GM13977 (cell line): Measurements from ENCODE around the gene PTPRM.

ENCODE experiments used
- DNase-seq: peaks from one replicate; pipeline ENCODE4 v3.0.0; 2012; ENCODE audit warnings: low spot score
- in situ Hi-C: fragments of 300-500 bp; cut with MboI; formaldehyde crosslinking; loops from one replicate; pipeline ENCODE4 v1.12.0; 2022; ENCODE audit warnings: low sequenced_read_pairs, low pct_unique_long_range_greater_than_20kb, mixed read lengths, inconsistent platforms; ENCODE audit not compliant: unreplicated experiment
- TF ChIP-seq, protein P1 (sequence below): IDR thresholded peaks from 2 replicates; pipeline ENCODE4 v1.5.1; 2012; ENCODE audit warnings: mild to moderate bottlenecking, control low read depth; ENCODE audit not compliant: insufficient read depth; ENCODE audit errors: extremely low read depth, missing control alignments

PTPRM gene

GRCh38 chr18:7618891-7619442 is 51.9 kb downstream of the PTPRM start:
- DNase-seq: no peak
- TF ChIP-seq, protein P1, sequence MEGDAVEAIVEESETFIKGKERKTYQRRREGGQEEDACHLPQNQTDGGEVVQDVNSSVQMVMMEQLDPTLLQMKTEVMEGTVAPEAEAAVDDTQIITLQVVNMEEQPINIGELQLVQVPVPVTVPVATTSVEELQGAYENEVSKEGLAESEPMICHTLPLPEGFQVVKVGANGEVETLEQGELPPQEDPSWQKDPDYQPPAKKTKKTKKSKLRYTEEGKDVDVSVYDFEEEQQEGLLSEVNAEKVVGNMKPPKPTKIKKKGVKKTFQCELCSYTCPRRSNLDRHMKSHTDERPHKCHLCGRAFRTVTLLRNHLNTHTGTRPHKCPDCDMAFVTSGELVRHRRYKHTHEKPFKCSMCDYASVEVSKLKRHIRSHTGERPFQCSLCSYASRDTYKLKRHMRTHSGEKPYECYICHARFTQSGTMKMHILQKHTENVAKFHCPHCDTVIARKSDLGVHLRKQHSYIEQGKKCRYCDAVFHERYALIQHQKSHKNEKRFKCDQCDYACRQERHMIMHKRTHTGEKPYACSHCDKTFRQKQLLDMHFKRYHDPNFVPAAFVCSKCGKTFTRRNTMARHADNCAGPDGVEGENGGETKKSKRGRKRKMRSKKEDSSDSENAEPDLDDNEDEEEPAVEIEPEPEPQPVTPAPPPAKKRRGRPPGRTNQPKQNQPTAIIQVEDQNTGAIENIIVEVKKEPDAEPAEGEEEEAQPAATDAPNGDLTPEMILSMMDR: no peak
- in situ Hi-C loops: no loop called here

DNA sequence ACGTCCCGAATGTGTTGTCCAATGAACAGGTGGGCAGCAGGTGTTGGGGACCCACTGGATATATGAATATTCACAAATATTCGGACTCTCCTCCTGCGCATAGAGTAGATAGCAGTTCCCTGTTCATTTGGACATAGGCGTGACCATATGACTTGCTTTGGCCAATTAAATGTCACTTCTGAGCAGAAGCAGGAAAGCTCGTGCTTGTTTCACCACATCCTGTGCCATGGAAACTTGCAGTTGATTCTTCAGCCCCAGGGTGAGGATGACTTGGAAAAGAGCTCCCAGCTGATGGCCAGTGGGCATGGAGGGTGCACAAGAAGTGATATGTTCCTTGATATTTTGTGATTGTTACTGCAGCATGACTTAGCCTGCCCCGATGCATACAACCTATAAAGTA is 52.6 kb downstream of the PTPRM start:
- TF ChIP-seq, protein P1: no peak
- in situ Hi-C loops: no loop called here
- no peak for DNase-seq

DNA sequence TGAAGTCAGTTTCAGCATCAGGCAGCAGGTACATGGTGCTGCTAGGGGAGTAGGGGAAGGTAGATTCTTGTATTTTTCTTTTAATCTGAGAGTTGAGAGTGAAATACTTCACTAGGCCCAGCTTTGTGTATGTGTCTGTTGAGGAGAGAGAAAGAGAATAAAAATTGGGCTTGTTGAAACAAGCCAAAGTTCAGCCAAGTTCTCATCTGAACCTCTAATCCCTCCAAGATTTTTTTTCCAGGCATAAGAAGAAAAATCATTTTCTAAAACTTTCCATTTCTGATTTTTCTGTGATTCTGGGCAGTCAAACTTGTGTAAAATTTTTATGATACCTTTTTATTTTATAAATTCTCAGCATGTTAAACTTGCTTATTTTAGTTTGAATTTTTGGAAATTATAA is 55.6 kb downstream of the PTPRM start:
- DNase-seq: no peak
- TF ChIP-seq, protein P1: no peak
- in situ Hi-C loops: no loop called here

DNA sequence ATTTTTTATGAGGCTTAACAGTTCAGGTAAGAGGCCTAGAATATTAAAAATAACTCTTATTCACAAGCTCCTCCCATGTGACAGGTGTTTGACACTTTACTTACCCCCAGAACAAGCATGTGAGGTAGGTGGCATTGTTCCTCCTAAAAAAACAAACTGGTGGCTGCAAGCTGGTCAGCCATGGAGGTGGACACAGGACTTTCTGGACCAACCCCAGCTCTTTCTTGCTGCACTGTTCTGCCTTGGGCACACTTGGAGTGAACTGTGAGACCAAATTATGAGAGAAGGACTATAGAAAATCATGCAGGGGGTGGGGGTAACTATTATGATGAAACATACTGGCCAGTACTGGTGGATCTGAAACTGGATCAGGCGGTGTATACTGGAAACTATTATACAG is 56.6 kb downstream of the PTPRM start:
- DNase-seq: no peak
- in situ Hi-C loops: no loop called here
- TF ChIP-seq, protein P1: no peak

DNA sequence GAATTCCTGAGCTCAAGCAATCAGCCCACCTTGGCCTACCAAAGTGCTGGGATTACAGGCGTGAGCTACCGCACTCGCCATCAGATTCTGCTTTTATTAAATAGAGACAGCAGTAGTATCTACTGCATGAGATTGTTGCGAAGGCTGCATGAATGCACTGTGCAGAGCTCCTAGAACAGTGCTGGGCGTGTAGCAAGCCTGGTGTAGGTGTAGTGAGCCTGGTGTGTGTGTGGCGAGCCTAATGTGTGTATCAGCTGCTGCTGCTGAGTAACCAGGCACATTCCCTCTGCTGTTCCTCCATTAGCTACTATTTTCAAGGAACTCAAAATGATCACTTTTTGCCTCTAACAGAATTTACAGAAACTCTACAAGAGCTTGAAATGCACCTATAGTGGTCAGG is 57.6 kb downstream of the PTPRM start:
- TF ChIP-seq, protein P1: no peak
- no peak for DNase-seq
- in situ Hi-C loops: no loop called here

DNA sequence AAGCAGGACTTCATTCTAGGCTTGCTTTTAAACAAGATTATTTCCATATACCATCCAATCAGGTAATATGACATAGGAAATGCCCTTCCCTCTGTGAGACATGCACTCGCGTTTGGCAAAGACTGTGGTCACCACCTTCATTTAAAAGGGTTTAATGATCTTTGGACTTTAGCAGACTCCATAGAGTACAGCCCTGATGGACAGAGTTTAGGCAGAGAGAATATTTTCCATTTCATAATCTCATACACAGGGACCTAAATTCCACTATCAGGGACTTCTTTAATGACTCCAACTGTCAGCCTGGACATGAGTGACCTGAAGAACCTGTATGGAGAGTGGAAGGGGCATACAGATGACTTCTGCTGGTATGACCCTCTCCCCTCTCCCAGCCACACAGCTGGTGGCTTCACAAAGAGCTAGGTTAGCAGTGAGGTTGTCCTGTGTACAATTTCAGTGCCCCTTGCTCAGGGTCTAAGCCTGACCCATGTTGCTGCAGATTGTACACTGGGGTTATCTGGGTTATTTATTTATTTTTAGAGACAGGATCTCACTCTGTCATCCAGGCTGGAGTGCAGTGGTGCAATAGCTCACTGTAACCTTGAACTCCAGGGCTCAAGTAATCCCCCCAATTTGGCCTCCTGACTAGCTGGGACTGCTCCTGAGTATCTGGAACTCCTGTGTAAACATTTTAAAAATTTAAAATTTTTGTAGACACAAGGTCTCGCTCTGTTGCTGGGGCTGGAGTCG is 59.2 kb downstream of the PTPRM start:
- in situ Hi-C loops: no loop called here
- TF ChIP-seq, protein P1: no peak
- no peak for DNase-seq
